ENCODE data around the gene ARHGAP24. TPM values are rescaled to one million over a fixed set of nuclear protein-coding genes. Genes with fewer than 3 reads are reported as not detected.

The ARHGAP24 gene
- total and polyA plus RNA-seq, 2 donors (not counting 1 experiment from before 2014, with no cell fraction given), result 48.4 to 141 TPM

- no peak overlapping the region for H3K4me2 ChIP-seq (replicated peaks; ENCODE audit: low read depth, low read length, poor library complexity, severe bottlenecking)
- peaks cover 3 to 7% of the 10 kb centered on the region in 2 experiments for H3K36me3 ChIP-seq (replicated peaks in 1 of 2; ENCODE audit: control extremely low read depth in 1 of 2, control insufficient read depth in 1 of 2, extremely low read depth in 1 of 2, insufficient read depth in 2 of 2, low read length in 1 of 2)
- peaks cover 31% of the 10 kb centered on the region for H3K79me2 ChIP-seq (ENCODE audit: control insufficient read depth, insufficient read depth, low read length)
- H3K9ac ChIP-seq (ENCODE audit: low read length), result no peak overlapping the region
- no peaks in the 10 kb centered on the region for H4K20me1 ChIP-seq (ENCODE audit: control insufficient read depth, insufficient read depth, low read length, poor library complexity, severe bottlenecking)
- H2AFZ ChIP-seq (ENCODE audit: insufficient read depth, low read depth, low read length, poor library complexity, severe bottlenecking), result peak overlapping the region; percentile 8
- peak overlapping the region; percentile 3 for H3K27ac Mint-ChIP-seq
- CTCF ChIA-PET, result no interaction called here
- intact Hi-C loops (cut with micrococcal nuclease), result no loop called here
- no peak overlapping the region for H3K4me3 ChIP-seq (ENCODE audit: control extremely low read depth in 1 of 5, extremely low read depth in 1 of 5, insufficient read depth in 1 of 5, low read depth in 2 of 5, low read length in 4 of 5)
- H3K4me1 ChIP-seq (ENCODE audit: control insufficient read depth in 2 of 2, insufficient read depth in 2 of 2, low read length in 2 of 2), result peaks cover 15 to 17% of the 10 kb centered on the region in 2 donors
- 73% methylated on average over 6 of the region's 7 CpGs for WGBS (ENCODE audit: insufficient coverage)
- no peaks in the 10 kb centered on the region for H3K9me3 Mint-ChIP-seq (ENCODE audit: insufficient read depth)
- no peaks in the 10 kb centered on the region for H3K27me3 ChIP-seq (replicated peaks in 1 of 4; ENCODE audit: control extremely low read depth in 1 of 4, control insufficient read depth in 3 of 4, insufficient read depth in 4 of 4, low read length in 3 of 4)
- no peak for TF ChIP-seq CTCF (IDR thresholded peaks at IDR 0.05)
- no peak for TF ChIP-seq EZH2 (IDR thresholded peaks at IDR 0.05; ENCODE audit: borderline replicate concordance, insufficient read depth, low read depth, low read length, poor library complexity, severe bottlenecking)
- ATAC-seq (ENCODE audit: low read depth) (no peak), DNase-seq (no peak)
- H3K27me3 Mint-ChIP-seq, result no peaks in the 10 kb centered on the region
- no peak overlapping the region for H3K27ac ChIP-seq (ENCODE audit: low read length in 2 of 2)
- H3K4me1 Mint-ChIP-seq, result peaks cover 27% of the 10 kb centered on the region
- no peaks in the 10 kb centered on the region for H3K9me3 ChIP-seq (ENCODE audit: control extremely low read depth in 1 of 3, control insufficient read depth in 2 of 3, insufficient read depth in 1 of 3, low read length in 2 of 3)
- H3K4me3 Mint-ChIP-seq, result no peak overlapping the region
- POLR2A ChIA-PET, result no interaction called here
Observed at GRCh38 chr4:85642356-85643100, 167.6 kb downstream of the ARHGAP24 start.

- H3K4me3 Mint-ChIP-seq, result no peak overlapping the region
- CTCF ChIA-PET, result interaction anchor here (1.5 kb wide), 1 partner anchor 14 kb away, joined by 4 read pairs; no protein-coding TSS in a partner anchor
- POLR2A ChIA-PET, result no interaction called here
- no peaks in the 10 kb centered on the region for H3K27me3 Mint-ChIP-seq
- peaks cover 5 to 11% of the 10 kb centered on the region in 2 experiments for H3K36me3 ChIP-seq (replicated peaks in 1 of 2; ENCODE audit: control extremely low read depth in 1 of 2, control insufficient read depth in 1 of 2, extremely low read depth in 1 of 2, insufficient read depth in 2 of 2, low read length in 1 of 2)
- peaks cover 15 to 17% of the 10 kb centered on the region in 2 donors for H3K4me1 ChIP-seq (ENCODE audit: control insufficient read depth in 2 of 2, insufficient read depth in 2 of 2, low read length in 2 of 2)
- H3K9me3 ChIP-seq (ENCODE audit: control extremely low read depth in 1 of 3, control insufficient read depth in 2 of 3, insufficient read depth in 1 of 3, low read length in 2 of 3), result no peaks in the 10 kb centered on the region
- intact Hi-C loops (cut with micrococcal nuclease), result no loop called here
- no peak overlapping the region for H3K9ac ChIP-seq (ENCODE audit: low read length)
- H3K4me2 ChIP-seq (replicated peaks; ENCODE audit: low read depth, low read length, poor library complexity, severe bottlenecking), result no peak overlapping the region
- H3K4me1 Mint-ChIP-seq, result peaks cover 25% of the 10 kb centered on the region
- no peaks in the 10 kb centered on the region for H3K27me3 ChIP-seq (replicated peaks in 1 of 4; ENCODE audit: control extremely low read depth in 1 of 4, control insufficient read depth in 3 of 4, insufficient read depth in 4 of 4, low read length in 3 of 4)
- H2AFZ ChIP-seq (ENCODE audit: insufficient read depth, low read depth, low read length, poor library complexity, severe bottlenecking), result no peak overlapping the region
- H3K79me2 ChIP-seq (ENCODE audit: control insufficient read depth, insufficient read depth, low read length), result peaks cover 31% of the 10 kb centered on the region
- TF ChIP-seq CTCF (IDR thresholded peaks at IDR 0.05) (no peak), EZH2 (IDR thresholded peaks at IDR 0.05; ENCODE audit: borderline replicate concordance, insufficient read depth, low read depth, low read length, poor library complexity, severe bottlenecking) (no peak)
- no peak for ATAC-seq (ENCODE audit: low read depth)
- H3K9me3 Mint-ChIP-seq (ENCODE audit: insufficient read depth), result no peaks in the 10 kb centered on the region
- H3K27ac ChIP-seq (ENCODE audit: low read length in 2 of 2), result no peak overlapping the region
- H3K27ac Mint-ChIP-seq, result no peak overlapping the region
- no peak overlapping the region for H3K4me3 ChIP-seq (ENCODE audit: control extremely low read depth in 1 of 5, extremely low read depth in 1 of 5, insufficient read depth in 1 of 5, low read depth in 2 of 5, low read length in 4 of 5)
- 82% methylated on average over 2 of the region's 2 CpGs for WGBS (ENCODE audit: insufficient coverage)
- DNase-seq, result no peak
- H4K20me1 ChIP-seq (ENCODE audit: control insufficient read depth, insufficient read depth, low read length, poor library complexity, severe bottlenecking), result no peaks in the 10 kb centered on the region
Observed at GRCh38 chr4:85644061-85644460, 169.1 kb downstream of the ARHGAP24 start.
